ENCODE results near the gene AURKB. TPM values are rescaled to one million over a fixed set of nuclear protein-coding genes. Genes with fewer than 3 reads are reported as not detected.

AURKB gene
- total and polyA plus RNA-seq, 2 of the 13 experiments (the other 11 are each of a cell fraction or from before 2014, with no cell fraction given): 29.5 to 75.3 TPM

DNA sequence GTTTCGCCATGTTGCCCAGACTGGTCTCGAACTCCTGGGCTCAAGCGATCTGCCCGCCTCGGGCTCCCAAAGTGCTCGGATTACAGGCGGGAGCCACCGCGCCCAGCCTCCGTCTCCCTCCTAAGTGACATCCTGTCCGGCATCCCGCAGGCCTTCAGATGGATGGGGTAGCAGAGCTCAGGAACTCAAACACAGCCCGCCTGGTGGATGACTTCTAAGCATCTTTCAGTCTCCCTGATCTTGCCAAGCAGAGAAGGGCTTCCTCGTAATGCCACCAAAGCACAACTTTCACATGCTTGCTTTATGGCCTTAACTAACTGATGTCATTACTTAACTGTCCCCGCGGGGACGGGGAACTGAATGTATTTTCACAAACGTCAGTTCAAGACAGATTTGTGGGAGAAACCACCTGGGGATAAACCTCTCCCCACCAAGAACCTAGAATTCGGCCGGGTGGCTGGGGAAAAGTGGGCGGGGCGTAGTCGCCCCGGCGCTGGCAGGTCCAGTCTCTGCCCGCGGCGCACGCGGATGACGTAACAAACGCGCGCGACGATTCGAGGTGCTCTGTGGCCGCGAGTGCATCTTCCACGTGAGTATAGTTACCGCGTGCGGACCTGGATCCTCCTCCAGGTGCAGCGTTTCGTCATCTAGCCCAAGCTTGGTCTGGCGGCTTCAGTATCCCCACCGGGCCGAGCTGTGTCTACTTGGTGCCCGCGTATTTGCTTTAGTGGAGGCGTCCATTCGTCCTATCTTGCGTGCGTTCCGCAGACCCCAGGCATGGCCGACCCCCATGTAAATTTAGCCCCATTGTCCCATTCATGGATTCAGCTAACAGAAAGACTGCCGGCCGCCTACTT is 38.6 kb upstream of the AURKB start, which contains the start of gene PFAS (continued):
- TF ChIP-seq, protein P1, sequence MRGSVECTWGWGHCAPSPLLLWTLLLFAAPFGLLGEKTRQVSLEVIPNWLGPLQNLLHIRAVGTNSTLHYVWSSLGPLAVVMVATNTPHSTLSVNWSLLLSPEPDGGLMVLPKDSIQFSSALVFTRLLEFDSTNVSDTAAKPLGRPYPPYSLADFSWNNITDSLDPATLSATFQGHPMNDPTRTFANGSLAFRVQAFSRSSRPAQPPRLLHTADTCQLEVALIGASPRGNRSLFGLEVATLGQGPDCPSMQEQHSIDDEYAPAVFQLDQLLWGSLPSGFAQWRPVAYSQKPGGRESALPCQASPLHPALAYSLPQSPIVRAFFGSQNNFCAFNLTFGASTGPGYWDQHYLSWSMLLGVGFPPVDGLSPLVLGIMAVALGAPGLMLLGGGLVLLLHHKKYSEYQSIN (CRISPR knock-in tag; IDR thresholded peaks at IDR 0.05; ENCODE audit: borderline replicate concordance): no peak
- TF ChIP-seq ZNF138 (CRISPR knock-in tag; IDR thresholded peaks at IDR 0.05; ENCODE audit: low read depth): peak; percentile 46; the same call in 1 of the 2 replicates
- TF ChIP-seq, protein P2, sequence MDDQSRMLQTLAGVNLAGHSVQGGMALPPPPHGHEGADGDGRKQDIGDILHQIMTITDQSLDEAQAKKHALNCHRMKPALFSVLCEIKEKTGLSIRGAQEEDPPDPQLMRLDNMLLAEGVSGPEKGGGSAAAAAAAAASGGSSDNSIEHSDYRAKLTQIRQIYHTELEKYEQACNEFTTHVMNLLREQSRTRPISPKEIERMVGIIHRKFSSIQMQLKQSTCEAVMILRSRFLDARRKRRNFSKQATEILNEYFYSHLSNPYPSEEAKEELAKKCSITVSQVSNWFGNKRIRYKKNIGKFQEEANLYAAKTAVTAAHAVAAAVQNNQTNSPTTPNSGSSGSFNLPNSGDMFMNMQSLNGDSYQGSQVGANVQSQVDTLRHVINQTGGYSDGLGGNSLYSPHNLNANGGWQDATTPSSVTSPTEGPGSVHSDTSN (CRISPR knock-in tag; IDR thresholded peaks at IDR 0.05; ENCODE audit: borderline replicate concordance): no peak
- TF ChIP-seq, protein P3, sequence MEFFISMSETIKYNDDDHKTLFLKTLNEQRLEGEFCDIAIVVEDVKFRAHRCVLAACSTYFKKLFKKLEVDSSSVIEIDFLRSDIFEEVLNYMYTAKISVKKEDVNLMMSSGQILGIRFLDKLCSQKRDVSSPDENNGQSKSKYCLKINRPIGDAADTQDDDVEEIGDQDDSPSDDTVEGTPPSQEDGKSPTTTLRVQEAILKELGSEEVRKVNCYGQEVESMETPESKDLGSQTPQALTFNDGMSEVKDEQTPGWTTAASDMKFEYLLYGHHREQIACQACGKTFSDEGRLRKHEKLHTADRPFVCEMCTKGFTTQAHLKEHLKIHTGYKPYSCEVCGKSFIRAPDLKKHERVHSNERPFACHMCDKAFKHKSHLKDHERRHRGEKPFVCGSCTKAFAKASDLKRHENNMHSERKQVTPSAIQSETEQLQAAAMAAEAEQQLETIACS (CRISPR knock-in tag; IDR thresholded peaks at IDR 0.05): no peak
- TF ChIP-seq SNAPC2 (CRISPR knock-in tag; IDR thresholded peaks at IDR 0.05): 0 out of 2 replicates have a peak, but pooled peaks have one; percentile 65
- TF ChIP-seq, protein P4, sequence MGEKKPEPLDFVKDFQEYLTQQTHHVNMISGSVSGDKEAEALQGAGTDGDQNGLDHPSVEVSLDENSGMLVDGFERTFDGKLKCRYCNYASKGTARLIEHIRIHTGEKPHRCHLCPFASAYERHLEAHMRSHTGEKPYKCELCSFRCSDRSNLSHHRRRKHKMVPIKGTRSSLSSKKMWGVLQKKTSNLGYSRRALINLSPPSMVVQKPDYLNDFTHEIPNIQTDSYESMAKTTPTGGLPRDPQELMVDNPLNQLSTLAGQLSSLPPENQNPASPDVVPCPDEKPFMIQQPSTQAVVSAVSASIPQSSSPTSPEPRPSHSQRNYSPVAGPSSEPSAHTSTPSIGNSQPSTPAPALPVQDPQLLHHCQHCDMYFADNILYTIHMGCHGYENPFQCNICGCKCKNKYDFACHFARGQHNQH (CRISPR knock-in tag; IDR thresholded peaks at IDR 0.05): peak; percentile 36; the same call in 1 of the 2 replicates
- no peak for TF ChIP-seq FOXJ3 (CRISPR knock-in tag; IDR thresholded peaks at IDR 0.05; ENCODE audit: borderline replicate concordance)
- TF ChIP-seq ZNF451 (CRISPR knock-in tag; IDR thresholded peaks at IDR 0.05): no peak; the same call in 1 of the 2 replicates
- TF ChIP-seq ZMYM2 (CRISPR knock-in tag; IDR thresholded peaks at IDR 0.05): no peak
- TF ChIP-seq ZNF737 (CRISPR knock-in tag; IDR thresholded peaks at IDR 0.05; ENCODE audit: borderline replicate concordance): no peak
- TF ChIP-seq, protein P5, sequence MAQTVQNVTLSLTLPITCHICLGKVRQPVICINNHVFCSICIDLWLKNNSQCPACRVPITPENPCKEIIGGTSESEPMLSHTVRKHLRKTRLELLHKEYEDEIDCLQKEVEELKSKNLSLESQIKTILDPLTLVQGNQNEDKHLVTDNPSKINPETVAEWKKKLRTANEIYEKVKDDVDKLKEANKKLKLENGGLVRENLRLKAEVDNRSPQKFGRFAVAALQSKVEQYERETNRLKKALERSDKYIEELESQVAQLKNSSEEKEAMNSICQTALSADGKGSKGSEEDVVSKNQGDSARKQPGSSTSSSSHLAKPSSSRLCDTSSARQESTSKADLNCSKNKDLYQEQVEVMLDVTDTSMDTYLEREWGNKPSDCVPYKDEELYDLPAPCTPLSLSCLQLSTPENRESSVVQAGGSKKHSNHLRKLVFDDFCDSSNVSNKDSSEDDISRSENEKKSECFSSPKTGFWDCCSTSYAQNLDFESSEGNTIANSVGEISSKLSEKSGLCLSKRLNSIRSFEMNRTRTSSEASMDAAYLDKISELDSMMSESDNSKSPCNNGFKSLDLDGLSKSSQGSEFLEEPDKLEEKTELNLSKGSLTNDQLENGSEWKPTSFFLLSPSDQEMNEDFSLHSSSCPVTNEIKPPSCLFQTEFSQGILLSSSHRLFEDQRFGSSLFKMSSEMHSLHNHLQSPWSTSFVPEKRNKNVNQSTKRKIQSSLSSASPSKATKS (CRISPR knock-in tag; IDR thresholded peaks at IDR 0.05): no peak
- TF ChIP-seq, protein P6, sequence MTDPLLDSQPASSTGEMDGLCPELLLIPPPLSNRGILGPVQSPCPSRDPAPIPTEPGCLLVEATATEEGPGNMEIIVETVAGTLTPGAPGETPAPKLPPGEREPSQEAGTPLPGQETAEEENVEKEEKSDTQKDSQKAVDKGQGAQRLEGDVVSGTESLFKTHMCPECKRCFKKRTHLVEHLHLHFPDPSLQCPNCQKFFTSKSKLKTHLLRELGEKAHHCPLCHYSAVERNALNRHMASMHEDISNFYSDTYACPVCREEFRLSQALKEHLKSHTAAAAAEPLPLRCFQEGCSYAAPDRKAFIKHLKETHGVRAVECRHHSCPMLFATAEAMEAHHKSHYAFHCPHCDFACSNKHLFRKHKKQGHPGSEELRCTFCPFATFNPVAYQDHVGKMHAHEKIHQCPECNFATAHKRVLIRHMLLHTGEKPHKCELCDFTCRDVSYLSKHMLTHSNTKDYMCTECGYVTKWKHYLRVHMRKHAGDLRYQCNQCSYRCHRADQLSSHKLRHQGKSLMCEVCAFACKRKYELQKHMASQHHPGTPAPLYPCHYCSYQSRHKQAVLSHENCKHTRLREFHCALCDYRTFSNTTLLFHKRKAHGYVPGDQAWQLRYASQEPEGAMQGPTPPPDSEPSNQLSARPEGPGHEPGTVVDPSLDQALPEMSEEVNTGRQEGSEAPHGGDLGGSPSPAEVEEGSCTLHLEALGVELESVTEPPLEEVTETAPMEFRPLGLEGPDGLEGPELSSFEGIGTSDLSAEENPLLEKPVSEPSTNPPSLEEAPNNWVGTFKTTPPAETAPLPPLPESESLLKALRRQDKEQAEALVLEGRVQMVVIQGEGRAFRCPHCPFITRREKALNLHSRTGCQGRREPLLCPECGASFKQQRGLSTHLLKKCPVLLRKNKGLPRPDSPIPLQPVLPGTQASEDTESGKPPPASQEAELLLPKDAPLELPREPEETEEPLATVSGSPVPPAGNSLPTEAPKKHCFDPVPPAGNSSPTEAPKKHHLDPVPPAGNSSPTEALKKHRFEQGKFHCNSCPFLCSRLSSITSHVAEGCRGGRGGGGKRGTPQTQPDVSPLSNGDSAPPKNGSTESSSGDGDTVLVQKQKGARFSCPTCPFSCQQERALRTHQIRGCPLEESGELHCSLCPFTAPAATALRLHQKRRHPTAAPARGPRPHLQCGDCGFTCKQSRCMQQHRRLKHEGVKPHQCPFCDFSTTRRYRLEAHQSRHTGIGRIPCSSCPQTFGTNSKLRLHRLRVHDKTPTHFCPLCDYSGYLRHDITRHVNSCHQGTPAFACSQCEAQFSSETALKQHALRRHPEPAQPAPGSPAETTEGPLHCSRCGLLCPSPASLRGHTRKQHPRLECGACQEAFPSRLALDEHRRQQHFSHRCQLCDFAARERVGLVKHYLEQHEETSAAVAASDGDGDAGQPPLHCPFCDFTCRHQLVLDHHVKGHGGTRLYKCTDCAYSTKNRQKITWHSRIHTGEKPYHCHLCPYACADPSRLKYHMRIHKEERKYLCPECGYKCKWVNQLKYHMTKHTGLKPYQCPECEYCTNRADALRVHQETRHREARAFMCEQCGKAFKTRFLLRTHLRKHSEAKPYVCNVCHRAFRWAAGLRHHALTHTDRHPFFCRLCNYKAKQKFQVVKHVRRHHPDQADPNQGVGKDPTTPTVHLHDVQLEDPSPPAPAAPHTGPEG (CRISPR knock-in tag; IDR thresholded peaks at IDR 0.05): no peak
- TF ChIP-seq RORA (CRISPR knock-in tag; IDR thresholded peaks at IDR 0.05): no peak

Measured in HepG2 (cell line).